Measurements from ENCODE around the gene BATF2.
A peak's percentile ranks its signal among the peaks of the same experiment; 100 is the strongest.

BATF2 gene, protein sequence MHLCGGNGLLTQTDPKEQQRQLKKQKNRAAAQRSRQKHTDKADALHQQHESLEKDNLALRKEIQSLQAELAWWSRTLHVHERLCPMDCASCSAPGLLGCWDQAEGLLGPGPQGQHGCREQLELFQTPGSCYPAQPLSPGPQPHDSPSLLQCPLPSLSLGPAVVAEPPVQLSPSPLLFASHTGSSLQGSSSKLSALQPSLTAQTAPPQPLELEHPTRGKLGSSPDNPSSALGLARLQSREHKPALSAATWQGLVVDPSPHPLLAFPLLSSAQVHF

DNA sequence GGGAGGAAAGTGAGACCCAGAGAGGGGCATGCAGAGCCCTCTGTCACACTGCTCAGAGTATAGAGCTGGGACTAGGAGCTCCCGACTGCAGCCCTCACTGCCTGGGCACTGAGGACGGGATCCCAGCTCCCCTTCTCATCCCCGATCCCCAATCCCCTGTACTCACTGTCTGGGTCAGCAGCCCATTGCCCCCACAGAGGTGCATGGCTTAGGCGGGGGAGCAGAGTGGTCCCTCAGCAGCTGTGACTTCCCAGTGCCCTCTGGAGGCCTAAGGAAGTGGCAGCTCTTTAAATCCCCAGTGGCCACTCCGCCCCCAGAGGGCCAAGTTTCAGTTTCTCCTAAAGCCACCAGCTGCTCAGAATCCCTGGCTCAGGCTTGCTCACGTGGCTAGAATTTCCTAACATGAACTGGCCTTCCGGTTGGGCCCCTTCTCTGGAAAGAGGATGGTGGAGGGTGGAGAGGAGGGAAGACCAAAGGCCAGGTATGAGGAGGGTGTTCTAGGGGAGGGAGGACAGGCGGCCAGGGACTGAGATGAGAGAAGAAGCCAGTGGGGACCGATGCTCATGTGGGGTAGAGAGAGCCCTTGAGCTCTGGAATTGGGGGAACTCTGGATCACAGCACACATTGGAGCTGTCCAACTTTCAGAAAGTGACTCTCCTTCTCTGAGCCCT, at the start of gene BATF2:
BATF2 (minus strand) TSS at position 262 of the 671 bp plus-strand sequence; CDS start at position 205, 57 bp downstream.
- TF ChIP-seq, protein P1, sequence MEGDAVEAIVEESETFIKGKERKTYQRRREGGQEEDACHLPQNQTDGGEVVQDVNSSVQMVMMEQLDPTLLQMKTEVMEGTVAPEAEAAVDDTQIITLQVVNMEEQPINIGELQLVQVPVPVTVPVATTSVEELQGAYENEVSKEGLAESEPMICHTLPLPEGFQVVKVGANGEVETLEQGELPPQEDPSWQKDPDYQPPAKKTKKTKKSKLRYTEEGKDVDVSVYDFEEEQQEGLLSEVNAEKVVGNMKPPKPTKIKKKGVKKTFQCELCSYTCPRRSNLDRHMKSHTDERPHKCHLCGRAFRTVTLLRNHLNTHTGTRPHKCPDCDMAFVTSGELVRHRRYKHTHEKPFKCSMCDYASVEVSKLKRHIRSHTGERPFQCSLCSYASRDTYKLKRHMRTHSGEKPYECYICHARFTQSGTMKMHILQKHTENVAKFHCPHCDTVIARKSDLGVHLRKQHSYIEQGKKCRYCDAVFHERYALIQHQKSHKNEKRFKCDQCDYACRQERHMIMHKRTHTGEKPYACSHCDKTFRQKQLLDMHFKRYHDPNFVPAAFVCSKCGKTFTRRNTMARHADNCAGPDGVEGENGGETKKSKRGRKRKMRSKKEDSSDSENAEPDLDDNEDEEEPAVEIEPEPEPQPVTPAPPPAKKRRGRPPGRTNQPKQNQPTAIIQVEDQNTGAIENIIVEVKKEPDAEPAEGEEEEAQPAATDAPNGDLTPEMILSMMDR (conservative IDR thresholded peaks at IDR 0.05), result peak; percentile 69
- H3K27ac ChIP-seq, result peak within 1 kb of the TSS; percentile 5; the same call in 1 of the 2 replicates

DNA sequence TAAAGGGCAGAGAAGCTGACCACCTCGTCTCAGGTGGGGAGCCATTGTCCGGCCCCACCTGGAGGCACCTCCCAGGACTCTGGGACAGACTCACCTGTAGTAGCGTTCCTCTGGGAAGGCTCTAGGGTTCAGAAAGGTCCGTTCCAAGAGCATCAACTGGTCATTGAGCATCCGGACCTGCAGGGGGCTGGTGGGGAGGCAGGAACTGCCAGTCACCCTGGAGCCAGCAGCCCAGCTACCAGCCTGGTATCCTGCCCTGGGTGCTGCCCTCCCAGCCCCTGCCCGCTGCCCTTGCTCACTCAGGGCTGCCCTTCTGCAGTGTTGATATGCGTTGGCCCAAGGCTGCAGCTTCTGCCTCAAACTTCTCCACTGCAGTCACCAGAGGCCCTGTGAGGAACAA, 49.0 kb upstream of the BATF2 start:
- TF ChIP-seq, protein P1 (conservative IDR thresholded peaks at IDR 0.05), result no peak
- H3K27ac ChIP-seq, result no peak overlapping the region

DNA sequence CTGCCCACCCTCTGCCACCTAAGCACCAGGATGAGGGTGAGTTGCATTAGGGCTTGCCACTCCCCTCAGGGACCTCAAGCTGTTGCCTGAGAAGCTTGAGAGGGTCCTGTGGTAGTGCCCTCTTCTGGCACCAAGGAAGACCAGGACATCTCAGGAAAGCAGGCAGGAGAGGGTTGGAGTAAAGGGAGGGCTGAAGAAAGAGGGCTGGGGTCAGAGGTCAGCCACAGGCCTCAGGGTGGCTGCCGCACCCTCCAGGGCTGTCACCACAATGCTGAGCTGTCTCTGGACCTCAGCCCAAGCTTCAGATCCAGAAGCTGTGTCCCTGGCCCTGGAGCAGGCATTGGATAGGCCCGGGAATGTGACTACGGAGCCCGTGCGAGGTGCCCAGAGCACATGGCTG, 48.3 kb upstream of the BATF2 start:
- H3K27ac ChIP-seq, result no peak overlapping the region
- TF ChIP-seq, protein P1 (conservative IDR thresholded peaks at IDR 0.05), result no peak

DNA sequence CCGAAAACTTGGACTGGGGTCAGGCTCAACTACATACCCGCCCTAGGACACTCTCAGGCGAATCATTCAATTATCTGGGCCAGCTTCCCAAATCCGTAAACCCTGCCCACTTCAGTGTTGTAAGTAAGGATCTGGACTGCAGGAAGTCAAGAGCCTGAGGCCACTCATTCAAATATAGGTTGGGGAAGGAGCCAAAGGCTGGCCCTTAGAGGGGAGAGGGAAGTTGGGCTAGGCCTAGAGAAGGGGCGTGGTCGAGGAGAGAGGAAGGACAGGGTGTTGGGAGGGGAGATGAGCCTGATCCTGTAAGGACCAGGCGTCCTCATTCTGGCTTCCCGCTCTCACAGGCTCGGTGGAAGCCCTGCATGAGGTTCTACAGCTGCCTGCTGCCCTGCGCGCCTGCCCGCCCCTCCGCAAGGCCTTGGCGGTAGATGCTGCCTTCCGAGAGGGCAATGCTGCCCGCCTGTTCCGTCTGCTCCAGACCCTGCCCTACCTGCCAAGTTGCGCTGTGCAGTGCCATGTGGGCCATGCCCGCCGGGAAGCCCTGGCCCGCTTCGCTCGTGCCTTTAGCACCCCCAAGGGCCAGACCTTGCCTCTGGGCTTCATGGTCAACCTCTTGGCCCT, 47.2 kb upstream of the BATF2 start:
- TF ChIP-seq, protein P1 (conservative IDR thresholded peaks at IDR 0.05), result no peak
- peak overlapping the region; percentile 95; the same call in 1 of the 2 replicates for H3K27ac ChIP-seq

DNA sequence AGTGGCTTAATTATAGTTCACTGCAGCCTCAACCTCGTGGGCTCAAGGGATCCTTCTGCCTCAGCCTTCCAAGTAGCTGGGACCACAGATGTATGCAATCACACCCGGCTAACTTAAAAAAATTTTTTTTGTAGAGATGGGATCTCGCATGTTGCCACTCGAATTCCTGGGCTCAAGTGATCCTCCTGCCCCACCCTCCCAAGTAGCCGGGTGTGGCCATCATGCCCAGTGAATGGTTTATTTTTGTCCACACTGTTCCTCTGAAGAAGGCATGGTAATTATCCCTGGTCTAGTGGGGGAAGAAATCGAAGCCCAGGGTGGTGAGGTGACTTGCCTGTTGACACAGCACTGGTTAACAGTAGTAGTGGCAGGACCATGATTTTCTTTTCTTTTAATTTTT, 46.1 kb upstream of the BATF2 start:
- TF ChIP-seq, protein P1 (conservative IDR thresholded peaks at IDR 0.05), result no peak
- peak overlapping the region; percentile 95 for H3K27ac ChIP-seq

DNA sequence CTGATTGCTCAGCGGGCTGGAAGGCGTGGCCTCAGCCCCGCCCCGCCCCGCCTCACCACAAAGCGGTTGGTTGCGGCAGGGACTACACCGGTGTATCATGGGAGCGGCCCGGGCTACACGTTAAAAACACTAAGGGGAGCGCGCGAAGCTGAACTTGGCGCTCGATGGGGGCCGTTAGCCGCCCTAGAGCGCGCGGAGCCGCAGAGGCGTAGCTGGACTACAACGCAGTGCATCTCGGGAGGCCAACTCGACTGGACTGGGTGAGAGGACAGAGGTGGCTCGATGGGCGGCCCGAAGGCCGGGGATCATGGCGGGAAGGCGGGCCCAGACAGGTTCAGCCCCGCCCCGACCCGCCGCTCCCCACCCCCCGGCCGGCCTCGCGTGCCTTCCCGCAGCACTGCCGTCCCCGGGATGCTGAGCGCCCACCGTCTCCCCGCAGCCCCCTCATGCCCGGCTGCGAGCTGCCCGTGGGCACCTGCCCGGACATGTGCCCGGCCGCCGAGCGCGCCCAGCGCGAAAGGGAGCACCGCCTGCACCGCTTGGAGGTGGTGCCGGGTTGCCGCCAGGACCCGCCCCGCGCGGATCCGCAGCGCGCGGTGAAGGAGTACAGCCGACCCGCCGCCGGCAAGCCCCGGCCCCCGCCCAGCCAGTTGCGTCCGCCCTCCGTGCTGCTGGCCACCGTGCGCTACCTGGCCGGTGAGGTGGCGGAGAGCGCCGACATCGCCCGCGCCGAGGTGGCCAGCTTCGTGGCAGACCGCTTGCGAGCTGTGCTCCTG, 44.3 kb upstream of the BATF2 start, which contains the start of gene SAC3D1:
SAC3D1 (plus strand) TSS at position 364 of the 776 bp plus-strand sequence; CDS start at position 447, 83 bp downstream.
- peak within 1 kb of the TSS; percentile 95 for H3K27ac ChIP-seq
- TF ChIP-seq, protein P1 (conservative IDR thresholded peaks at IDR 0.05), result no peak

DNA sequence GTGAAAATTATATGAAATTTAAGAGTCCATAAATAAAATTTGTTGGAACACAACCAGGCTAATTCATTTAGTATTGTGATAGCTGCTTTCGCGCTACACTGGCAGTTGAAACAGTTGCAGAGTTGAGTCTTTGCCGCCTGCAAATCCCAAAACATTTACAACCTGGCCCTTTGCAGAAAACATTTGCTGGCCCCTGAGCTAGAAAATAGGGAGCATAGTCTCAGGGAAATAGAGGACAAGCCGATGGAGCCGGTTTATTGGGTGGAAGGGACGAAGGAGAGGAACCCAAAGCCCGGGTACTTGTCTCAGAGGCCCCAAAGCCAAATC, 43.7 kb upstream of the BATF2 start:
- TF ChIP-seq, protein P1 (conservative IDR thresholded peaks at IDR 0.05), result no peak
- H3K27ac ChIP-seq, result peak overlapping the region; percentile 95
